HFFc6 (cell line): ENCODE measurements around the gene SEPHS1. TPM values are rescaled to one million over a fixed set of nuclear protein-coding genes. Genes with fewer than 3 reads are reported as not detected.

Experiments
- DNase-seq: peaks from one replicate; pipeline ENCODE4 v3.0.0-alpha.2; 2018
- H3K27ac Mint-ChIP-seq: 2 replicates; pipeline ENCODE4 v1.8.0; 2020; ENCODE audit warnings: mild to moderate bottlenecking, mixed read lengths
- H3K27me3 Mint-ChIP-seq: 2 replicates; pipeline ENCODE4 v1.8.0; 2021; ENCODE audit warnings: mild to moderate bottlenecking, moderate library complexity, mixed read lengths; ENCODE audit not compliant: insufficient read depth
- H3K36me3 Mint-ChIP-seq: 2 replicates; pipeline ENCODE4 v1.8.0; 2021; ENCODE audit warnings: low read depth, mixed read lengths
- H3K4me1 Mint-ChIP-seq: 2 replicates; pipeline ENCODE4 v1.8.0; 2020; ENCODE audit warnings: low read depth, mixed read lengths
- H3K4me3 Mint-ChIP-seq: 2 replicates; pipeline ENCODE4 v1.8.0; 2020; ENCODE audit warnings: mild to moderate bottlenecking, moderate library complexity, mixed read lengths
- H3K9me3 Mint-ChIP-seq: 2 replicates; pipeline ENCODE4 v1.8.0; 2020; ENCODE audit warnings: mild to moderate bottlenecking, mixed read lengths
- CTCF ChIP-seq: fragments of 200-600 bp; sonication (generic); IDR thresholded peaks from 2 replicates; pipeline ENCODE4 v1.5.0; 2021; ENCODE audit warnings: antibody characterized with exemption, mild to moderate bottlenecking
- total RNA-seq, 6 experiments: library from RNA; stranded (reverse); fragmentation: NEBNext Ultra II Directional; extraction: Animal tissue kit (Norgen Biotek cat#: 25700); gene quantifications; 2 replicates in 1 of 6; 3 replicates in 5 of 6; pipeline ENCODE4 v1.2.3, GENCODE V29; 2021

The SEPHS1 gene
- total RNA-seq, 6 experiments from 2014 or later, result 34.1 to 49.3 (median 40.5) TPM

- no peak for TF ChIP-seq CTCF
- Mint-ChIP-seq H3K27ac (no peak overlapping the region), H3K27me3 (peaks cover 3% of the 10 kb centered on the region; the same call in 1 of the 2 replicates), H3K36me3 (peaks cover 26% of the 10 kb centered on the region), H3K4me1 (no peaks in the 10 kb centered on the region), H3K4me3 (no peak overlapping the region), H3K9me3 (no peaks in the 10 kb centered on the region)
- no peak for DNase-seq
Measured at GRCh38 chr10:13322615-13323148, 25.4 kb downstream of the SEPHS1 start.

- Mint-ChIP-seq H3K36me3 (peaks cover 24% of the 10 kb centered on the region), H3K4me3 (no peak overlapping the region), H3K27ac (no peak overlapping the region), H3K4me1 (no peaks in the 10 kb centered on the region), H3K9me3 (no peaks in the 10 kb centered on the region), H3K27me3 (no peaks in the 10 kb centered on the region)
- DNase-seq, result no peak
- TF ChIP-seq CTCF, result no peak
Measured at GRCh38 chr10:13321576-13321975, 26.5 kb downstream of the SEPHS1 start.

GRCh38 chr10:13319166-13319565 is 28.9 kb downstream of the SEPHS1 start:
- Mint-ChIP-seq H3K36me3 (peaks cover 14% of the 10 kb centered on the region; the same call in 1 of the 2 replicates), H3K27ac (no peak overlapping the region), H3K4me3 (no peak overlapping the region), H3K27me3 (no peaks in the 10 kb centered on the region), H3K4me1 (no peaks in the 10 kb centered on the region), H3K9me3 (no peaks in the 10 kb centered on the region)
- TF ChIP-seq CTCF, result no peak
- DNase-seq, result no peak

- Mint-ChIP-seq H3K9me3 (no peaks in the 10 kb centered on the region), H3K36me3 (peaks cover 9% of the 10 kb centered on the region; the same call in 1 of the 2 replicates), H3K4me1 (no peaks in the 10 kb centered on the region), H3K27ac (no peak overlapping the region), H3K4me3 (no peak overlapping the region), H3K27me3 (no peaks in the 10 kb centered on the region)
- DNase-seq, result no peak
- TF ChIP-seq CTCF, result no peak
Measured at GRCh38 chr10:13317474-13317873, 30.6 kb downstream of the SEPHS1 start.

GRCh38 chr10:13316635-13317311 is 31.3 kb downstream of the SEPHS1 start:
- Mint-ChIP-seq H3K9me3 (no peaks in the 10 kb centered on the region), H3K27me3 (no peaks in the 10 kb centered on the region), H3K36me3 (peaks cover 9% of the 10 kb centered on the region; the same call in 1 of the 2 replicates), H3K4me3 (no peak overlapping the region), H3K27ac (no peak overlapping the region), H3K4me1 (no peaks in the 10 kb centered on the region)
- DNase-seq, result no peak
- no peak for TF ChIP-seq CTCF
